NCI-H1048 (cell line): ENCODE measurements around the gene BCAS3.

ENCODE experiments used
- DNase-seq: peaks from one replicate; lab custom pipeline; 2025; lab: John Stamatoyannopoulos, UW

The BCAS3 gene

GRCh38 chr17:61251939-61252865, 574.6 kb downstream of the BCAS3 start:
- DNase-seq = no peak

GRCh38 chr17:61253362-61253761, 575.7 kb downstream of the BCAS3 start:
- DNase-seq = no peak

DNA sequence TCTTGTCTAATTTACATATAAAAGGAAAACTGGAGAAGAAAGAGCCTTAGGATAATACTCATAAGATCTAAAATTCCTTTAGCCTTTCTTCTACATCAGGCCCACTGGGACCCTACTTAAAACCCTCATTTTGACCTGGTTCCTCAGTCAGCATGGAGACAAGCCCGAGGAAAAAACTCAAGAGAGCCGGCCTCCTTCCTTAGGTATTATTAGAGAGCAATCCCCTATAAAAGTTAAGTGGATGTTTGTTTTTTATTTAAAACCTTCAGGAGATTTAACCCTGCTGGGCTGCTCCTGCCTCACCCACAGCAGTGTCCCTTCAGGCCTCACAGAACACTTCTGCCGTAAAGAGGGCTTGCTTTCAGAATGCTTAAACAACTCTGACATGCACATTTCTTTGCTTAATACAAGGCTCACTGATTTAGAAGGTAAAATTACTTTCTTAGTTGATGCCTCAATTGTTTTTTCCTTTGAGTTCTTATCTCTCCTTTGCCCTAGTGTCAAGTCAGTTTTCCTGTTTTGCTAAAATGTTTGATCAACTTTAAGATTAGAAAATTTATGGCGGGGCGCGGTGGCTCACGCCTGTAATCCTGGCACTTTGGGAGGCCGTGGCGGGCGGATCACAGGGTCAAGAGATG, 576.4 kb downstream of the BCAS3 start:
- DNase-seq = no peak

DNA sequence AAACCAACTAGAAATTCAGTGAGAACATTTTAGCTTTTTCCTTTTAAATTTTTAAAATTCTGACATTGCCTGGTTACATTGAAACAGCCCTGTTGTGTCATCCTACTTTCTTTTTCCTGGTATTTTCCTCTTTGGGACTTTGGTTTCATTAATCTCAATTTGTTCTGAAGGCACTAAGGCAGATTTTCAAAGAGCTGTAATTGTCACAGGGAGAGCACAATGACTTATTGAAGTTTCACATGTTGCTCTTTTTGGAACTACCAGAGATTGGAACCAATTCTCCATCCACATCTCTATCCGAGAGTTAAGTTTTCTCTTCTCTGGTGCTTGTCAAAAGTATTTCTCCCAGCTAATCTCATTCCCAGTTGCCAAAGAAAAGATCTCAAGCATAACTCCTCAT, 577.3 kb downstream of the BCAS3 start:
- DNase-seq = no peak

- DNase-seq = no peak
Observed at GRCh38 chr17:61255647-61256046, 578.0 kb downstream of the BCAS3 start.

DNA sequence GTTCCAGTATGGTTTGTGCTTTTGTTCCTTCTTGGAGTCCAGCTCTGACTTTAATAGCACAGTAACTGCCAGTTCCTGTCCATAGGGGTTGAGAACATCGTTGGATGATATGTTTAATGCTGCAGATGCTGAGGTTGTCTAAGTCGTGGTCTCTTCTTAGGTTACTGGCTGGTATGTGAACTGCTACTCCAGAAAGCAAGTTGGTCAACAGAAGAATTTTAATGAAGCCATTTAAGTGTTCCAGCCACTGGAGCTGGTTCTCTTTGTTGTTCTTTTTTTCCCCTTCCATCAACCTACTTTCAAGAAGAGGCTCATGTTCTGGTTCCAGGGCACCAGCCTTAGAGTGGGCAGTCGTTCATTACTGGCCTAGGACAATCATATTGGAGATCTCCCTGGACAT, 581.7 kb downstream of the BCAS3 start:
- no peak for DNase-seq

DNA sequence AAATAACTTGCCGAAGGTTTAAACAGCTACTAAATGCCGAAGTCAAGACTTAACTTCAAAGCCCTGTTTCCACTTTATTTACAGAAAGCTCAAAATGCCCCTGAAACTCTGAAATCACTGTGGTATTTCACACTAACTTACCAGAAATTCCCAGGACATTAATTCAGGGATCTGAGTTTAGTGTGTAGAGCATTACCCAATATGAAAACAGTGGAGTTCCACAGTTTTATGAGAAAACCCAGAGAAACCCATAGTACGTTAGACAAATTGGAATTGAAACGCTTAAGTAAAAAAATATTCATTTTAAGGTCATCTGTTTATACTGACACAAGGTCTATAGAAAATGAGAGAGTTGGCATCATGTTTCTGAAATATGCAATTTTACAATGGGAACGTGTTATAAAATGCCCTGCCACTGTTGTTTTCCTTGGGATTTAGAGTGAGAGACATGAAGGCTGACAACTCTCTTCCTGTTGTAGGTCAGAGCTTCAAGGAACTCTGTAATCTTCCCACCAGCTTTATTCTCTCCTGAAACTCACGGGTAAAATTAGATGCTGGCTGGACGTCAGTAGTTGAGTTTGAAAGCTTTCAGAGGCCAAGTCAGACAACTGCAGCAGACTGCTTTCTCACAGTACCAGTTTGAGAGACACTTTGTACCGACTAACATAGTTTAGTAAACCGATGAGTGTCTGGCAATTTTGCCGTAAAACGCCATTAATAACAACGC, 582.6 kb downstream of the BCAS3 start:
- DNase-seq = no peak

DNA sequence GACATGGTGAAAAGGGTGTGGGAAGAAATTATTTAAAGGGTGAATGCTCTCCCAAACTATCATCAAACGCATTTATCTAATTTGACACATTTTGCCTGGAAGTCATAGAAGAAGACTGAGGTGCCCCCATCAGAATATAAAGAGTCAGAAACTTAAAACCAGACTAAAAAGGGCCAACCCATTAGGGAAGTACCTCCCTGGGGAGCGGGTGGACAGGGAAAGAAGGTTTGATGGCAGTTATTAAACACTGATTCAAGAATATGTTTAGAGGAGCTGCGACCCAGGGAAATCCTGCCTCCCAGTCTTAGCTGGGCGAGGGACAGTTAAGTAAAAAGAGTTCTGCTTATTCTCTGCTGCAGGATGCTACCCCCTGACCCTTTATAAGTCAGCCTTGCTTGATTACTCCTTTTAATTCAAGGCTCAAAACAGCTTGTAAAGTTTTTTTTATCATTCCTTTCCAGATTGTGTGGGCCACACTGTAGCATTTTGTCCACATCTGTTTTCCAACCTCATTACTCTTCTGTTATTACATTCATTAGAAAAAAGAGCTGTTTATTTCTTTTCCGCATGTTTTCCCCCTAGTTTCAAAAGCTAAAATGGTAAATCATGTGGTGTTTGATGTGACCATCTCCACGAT, 583.5 kb downstream of the BCAS3 start:
- no peak for DNase-seq

- DNase-seq = no peak
Observed at GRCh38 chr17:61265397-61265796, 587.7 kb downstream of the BCAS3 start.

- DNase-seq = no peak
Observed at GRCh38 chr17:61267847-61268246, 590.2 kb downstream of the BCAS3 start.

- DNase-seq = no peak
Observed at GRCh38 chr17:61275395-61275794, 597.7 kb downstream of the BCAS3 start.

- no peak for DNase-seq
Observed at GRCh38 chr17:61276806-61277205, 599.2 kb downstream of the BCAS3 start.

- no peak for DNase-seq
Observed at GRCh38 chr17:61279476-61280145, 602.0 kb downstream of the BCAS3 start.

DNA sequence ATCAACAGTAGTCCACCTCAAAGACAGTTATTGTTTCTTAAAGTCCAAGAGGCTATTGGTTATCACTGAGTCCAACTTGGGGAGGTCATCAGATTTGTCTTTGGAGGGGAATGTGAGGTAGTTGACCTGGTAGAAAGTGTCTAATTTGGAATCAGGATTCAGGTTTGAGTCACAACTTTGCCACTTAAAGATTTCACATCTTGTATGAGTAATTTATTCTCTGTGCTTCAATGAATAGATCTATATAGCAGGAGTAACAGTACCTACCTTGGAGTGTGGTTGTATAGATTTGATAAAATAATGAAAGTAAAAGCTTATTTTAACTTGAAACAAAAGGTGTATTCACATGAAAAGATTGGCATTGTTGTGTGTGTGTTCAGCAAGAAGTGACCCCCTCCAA, 602.7 kb downstream of the BCAS3 start:
- DNase-seq = no peak

GRCh38 chr17:61280851-61281250, 603.2 kb downstream of the BCAS3 start:
- DNase-seq = no peak

DNA sequence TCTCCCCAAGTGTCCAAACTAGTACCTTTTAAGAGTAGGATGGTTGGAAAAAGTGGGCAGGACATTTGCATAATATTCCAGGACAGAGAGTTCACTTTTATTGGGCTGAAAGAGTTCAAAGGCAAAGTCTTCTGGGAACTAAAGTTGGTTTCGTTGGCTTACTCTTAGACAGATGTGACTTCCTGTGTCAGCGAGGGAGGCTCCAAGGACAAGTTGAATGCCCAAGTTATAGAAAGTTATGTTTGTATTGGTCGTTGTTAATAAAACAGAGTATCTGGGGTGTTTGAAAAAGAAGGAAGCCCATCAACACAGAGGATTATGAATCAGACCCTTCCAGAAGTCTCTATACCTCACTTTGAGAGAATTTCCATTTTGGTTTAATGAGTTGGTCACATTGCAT, 604.7 kb downstream of the BCAS3 start:
- no peak for DNase-seq

DNA sequence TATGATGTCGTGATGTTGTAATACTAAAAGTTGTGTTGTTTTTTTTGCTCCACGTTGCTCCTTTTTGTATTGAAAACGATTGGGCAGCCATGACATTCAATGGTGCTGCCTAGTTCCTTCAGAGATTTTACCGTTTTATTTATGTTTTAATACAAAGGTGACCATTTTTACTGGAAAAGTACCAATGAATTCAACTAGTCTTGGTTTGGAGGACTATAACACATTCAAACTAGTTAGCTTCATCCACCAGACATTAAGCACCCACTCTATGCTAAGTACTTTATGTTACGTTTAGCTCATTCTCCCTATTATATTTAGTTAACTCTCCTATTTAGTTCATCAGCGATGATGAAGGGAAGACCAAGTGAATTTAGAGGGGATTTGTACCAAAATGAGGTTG, 605.4 kb downstream of the BCAS3 start:
- no peak for DNase-seq

GRCh38 chr17:61284174-61284573, 606.5 kb downstream of the BCAS3 start:
- DNase-seq = no peak

DNA sequence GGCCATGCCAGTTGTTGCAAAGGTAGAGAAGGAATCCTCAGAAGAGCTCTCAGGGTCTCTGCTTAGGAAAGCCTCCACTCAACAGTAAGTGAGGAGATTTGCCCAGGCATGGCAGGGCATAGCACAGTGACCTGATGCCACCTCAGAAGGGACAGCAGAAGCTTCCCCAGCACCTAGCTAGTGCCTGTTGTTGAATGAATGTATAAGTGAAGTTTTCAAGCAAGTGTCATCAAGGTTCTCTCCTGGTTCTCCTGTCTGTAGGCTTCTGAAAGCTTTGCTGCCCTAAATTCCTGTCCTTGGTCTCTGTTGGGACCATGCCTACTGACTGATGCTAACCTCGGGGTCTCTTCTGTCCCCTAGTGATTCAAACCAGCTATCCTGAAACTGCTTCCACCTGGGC, 607.1 kb downstream of the BCAS3 start:
- no peak for DNase-seq

- no peak for DNase-seq
Observed at GRCh38 chr17:61285526-61286320, 608.1 kb downstream of the BCAS3 start.

DNA sequence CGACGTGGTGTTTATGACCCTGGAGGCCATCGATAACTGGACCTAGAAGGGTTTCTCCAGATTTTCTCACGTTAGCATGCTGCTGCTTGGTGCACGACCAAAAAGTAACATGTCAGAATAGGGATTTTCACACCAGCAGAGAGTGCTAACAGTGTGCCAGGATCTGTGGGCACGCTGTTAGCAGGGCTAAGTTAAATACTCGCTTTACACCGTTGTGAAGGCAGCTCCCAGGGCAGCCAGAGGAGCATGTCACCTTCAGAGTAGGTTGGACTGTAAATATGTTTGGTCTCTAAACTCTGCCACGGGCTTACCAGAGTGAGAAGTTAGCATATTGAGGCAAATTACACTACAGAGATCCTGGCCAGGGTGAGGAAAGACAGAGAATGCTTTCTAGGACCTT, 608.8 kb downstream of the BCAS3 start:
- DNase-seq = no peak
